GM12891 (cell line): ENCODE results near the gene NIPA2.

Source experiments
- POLR2A ChIP-seq: IDR thresholded peaks from 2 replicates; pipeline ENCODE4 v1.6.1; 2011; ENCODE audit warnings: low read depth, low read length, control low read depth
- POLR2AphosphoS5 ChIP-seq: IDR thresholded peaks from 2 replicates; pipeline ENCODE4 v1.6.1; 2011; ENCODE audit warnings: low read depth, low read length, control low read depth
- POU2F2 ChIP-seq: IDR thresholded peaks from 2 replicates; pipeline ENCODE4 v1.6.1; 2011; ENCODE audit warnings: low read depth, mild to moderate bottlenecking, control low read depth, low read length, moderate library complexity
- TAF1 ChIP-seq: IDR thresholded peaks from 2 replicates; pipeline ENCODE4 v1.6.1; 2011; ENCODE audit warnings: low read depth, low read length, control low read depth

DNA sequence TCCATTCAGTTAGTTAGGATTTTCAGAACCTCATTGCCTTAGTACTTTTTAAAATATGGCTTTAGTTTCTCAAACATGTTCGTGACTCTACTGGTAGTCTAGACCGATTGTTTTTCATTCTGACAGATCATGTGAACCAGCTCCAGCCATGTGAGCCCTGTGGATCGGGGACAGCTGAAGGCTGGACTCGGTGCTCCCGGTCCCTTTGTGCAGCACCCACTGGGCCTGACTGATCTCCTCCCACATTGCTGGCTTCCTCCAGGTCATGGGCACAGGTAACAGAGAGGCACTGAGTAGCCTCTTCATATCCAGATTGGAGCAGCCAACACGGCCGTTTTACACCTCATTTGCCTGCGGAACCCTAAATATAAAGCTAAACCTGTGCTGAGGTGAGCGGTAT lies 30.5 kb downstream of the NIPA2 start:
- TF ChIP-seq POLR2A (peak; percentile 6; the same call in 1 of the 2 replicates), POLR2AphosphoS5 (no peak; the same call in 1 of the 2 replicates), TAF1 (no peak), POU2F2 (no peak)
